HG03045 (cell line): ENCODE measurements around the gene RPS2.
"Not testable (repeated sequence)": the region's sequence is repeated elsewhere in the genome, so short reads cannot be mapped to it uniquely, and the experiment has no call there.

ENCODE experiments used
- ATAC-seq: cut with Tn5 transposase; IDR thresholded peaks from one replicate; pipeline ENCODE4 v1.9.1; 2021; ENCODE audit warnings: mild to moderate bottlenecking, moderate library complexity; ENCODE audit not compliant: unreplicated experiment

Gene RPS2

DNA sequence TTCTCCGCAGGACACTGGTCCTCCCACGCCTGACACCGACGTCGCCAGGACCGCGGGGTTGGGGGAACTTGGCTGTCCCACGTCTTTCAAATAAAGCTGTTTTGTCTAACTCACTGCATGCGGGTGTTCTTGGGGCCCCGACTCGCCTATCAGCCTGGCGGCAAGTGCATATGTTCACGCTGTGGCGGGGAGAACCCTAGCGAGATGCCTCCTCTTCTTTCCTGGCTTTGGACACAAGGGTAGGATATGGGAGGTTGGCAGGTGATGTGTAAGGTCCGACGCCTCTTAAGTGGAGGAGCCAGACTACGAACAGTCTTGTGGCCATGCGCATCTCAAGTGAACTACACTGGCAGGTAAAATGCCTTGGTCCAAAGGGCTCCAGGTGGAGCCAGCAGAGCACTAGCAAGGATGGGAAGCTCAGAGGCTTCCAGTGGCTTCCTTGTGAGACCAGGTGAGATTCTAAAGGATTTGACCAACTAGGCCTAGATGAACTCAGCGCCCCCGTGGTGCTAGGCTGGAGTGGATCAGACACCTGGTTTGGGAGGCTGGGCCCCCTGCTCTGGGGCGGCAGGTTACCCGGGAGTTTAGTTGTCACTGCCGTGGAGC lies 873 bp upstream of the RPS2 start:
- ATAC-seq = no peak

DNA sequence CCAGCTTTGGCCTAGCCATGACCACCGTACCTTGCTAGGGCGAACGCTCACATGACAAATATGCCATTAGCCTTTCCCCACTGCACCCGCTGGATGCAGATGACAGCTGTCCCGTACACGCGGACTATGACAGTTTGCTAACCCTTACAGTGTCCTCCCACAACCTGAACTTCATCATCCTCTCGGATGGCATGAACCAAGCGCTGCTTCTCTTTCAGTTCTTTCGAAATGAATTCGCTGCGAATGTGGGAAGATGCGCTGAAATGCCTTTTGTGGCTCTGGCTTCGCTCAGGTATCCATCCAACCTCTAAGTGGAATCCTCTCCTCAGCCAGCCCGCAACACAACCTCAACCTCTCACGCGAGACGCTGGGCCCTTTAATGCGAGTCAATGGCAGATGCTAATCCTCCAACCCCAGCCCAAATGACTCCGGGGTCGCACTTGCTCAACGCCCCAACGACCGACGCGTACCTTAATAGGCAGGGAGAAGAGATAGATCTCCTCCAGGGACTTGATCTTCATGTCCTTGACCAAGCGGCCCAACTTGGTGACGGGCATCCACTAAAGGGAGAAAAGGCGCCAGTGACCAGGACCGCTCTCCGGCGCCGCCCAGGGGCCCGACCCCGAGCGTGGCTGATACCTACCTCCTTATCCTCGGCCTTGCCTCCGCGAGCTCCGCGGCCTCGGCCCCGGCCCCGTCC lies 670 bp downstream of the RPS2 start:
- ATAC-seq = peak; percentile 5

- not testable (repeated sequence) for ATAC-seq
Measured at GRCh38 chr16:1962161-1963153, 2.2 kb downstream of the RPS2 start.

DNA sequence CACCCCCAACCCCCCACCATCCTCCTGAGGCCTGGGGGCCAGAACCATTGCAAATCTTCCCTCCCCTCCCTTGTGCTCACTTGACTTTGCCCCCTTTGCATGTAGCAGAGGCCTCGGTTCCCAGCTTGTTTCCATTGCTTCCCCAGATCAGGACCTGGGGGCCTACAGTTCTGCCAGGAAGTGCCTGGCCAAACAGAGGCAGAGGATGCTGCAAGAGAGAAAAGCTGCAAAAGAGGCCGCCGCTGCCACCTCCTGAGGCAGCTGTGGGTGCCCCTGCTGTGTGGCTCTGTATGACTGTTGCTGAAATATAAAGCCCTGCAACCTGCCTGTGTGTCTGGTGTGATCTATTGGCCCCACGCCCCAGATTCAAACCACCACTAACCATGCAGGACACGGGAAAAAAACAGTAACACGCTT lies 3.0 kb downstream of the RPS2 start:
- ATAC-seq = no peak

GRCh38 chr16:1960665-1961630 lies 3.7 kb downstream of the RPS2 start:
- no peak for ATAC-seq

DNA sequence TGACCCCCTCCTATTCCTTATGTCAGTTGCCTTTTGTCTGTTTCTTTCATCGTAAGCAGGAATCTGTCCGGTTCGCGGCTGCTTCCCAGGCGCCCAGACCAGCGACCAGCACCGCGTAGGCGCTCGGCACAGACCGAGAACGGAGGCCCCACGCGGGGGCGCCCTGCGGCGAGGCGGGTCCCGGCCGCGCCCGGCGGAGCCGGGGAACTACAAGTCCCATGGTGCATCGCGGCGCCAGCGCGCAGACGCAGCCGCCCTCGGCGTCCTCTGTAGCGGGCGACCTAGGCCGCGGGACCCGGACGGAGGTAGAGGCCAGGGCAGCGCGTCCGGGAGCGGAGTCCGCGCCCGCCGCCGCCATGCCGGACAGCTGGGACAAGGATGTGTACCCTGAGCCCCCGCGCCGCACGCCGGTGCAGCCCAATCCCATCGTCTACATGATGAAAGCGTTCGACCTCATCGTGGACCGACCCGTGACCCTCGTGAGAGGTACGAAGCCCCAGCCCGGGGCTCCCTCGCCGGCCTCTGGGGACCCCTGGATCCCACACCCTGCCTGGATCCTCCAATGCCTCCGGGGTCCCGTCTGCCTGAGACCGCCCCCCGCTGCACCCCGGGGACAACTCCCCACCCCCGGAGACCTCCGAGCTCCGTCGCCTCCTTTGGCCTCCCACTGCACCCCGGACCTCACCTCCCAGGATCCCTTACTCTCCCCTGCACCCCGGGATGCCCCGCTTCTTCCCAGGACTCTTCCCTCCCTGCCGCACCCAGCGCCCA lies 5.2 kb downstream of the RPS2 start, which contains the start of gene NDUFB10:
NDUFB10 (plus strand) TSS at position 270 of the 771 bp plus-strand sequence; CDS start at position 357, 87 bp downstream.
- peak; percentile 71 for ATAC-seq

- no peak for ATAC-seq
Measured at GRCh38 chr16:1958715-1959268, 5.8 kb downstream of the RPS2 start.

- ATAC-seq = not testable (repeated sequence)
Measured at GRCh38 chr16:1958143-1958491, 6.5 kb downstream of the RPS2 start.

DNA sequence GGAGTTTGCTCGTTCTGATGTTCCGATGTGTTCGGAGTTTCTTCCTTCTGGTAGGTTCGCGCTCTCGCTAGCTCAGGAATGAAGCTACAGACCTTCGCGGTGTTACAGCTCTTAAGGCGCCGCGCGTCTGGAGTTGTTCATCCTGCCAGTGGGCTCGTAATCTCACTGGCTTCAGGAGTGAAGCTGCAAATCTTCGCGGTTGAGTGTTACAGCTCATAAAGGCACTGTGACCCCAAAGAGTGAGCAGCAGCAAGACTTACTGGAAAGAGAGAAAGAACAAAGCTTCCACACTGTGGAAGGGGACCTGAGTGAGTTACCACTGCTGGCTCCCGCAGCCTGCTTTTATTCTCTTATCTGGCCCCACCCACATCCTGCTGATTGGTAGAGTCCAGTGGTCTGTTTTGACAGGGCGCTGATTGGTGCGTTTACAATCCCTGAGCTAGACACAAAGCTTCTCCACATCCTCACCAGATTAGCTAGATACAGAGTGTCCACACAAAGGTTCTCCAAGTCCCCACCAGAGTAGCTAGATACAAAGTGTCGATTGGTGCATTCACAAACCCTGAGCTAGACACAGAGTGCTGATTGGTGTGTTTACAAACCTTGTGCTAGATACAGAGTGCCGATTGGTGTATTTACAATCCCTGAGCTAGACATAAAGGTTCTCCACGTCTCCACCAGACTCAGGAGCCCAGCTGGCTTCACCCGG lies 7.0 kb downstream of the RPS2 start:
- not testable (repeated sequence) for ATAC-seq

DNA sequence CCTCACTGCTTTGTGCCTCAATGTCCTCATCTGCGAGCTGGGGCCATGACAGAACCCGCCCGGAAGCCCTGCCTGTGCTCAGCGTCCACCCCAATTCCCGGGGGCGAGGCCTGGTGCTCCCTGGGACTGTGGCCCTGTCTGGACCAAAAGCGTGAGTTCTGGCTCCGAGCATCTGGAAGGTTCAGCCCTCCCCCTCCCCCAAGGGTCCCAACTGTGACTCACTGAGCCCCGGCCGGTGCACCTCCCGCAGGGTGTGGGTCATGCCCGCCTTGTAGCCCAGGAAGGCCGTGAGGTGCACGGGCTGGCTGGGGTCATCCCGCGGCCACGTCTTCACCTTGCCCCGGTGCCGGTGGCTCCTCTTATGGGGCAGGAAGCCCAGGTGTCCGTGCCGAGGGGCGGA lies 10.9 kb downstream of the RPS2 start:
- ATAC-seq = no peak

DNA sequence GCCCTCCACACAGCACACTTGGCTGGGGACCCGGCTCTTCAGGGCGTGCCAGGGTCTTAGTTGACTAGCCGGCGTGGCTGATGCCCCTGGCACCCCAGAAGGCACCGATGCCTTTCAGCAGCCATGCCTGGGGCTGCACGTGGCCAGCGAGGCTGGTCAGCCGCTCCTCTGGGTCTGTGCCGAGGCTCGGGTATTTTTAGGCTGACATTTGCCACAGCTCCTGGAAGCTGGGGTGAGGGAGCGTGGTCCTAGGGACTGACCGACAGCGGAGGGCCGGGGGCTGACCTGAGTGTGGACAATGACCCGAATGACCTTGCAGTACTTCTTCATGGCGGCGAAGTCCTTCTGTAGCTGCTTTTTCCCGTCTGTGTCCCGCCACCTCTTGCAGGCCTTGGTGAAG lies 14.1 kb downstream of the RPS2 start:
- ATAC-seq = no peak

DNA sequence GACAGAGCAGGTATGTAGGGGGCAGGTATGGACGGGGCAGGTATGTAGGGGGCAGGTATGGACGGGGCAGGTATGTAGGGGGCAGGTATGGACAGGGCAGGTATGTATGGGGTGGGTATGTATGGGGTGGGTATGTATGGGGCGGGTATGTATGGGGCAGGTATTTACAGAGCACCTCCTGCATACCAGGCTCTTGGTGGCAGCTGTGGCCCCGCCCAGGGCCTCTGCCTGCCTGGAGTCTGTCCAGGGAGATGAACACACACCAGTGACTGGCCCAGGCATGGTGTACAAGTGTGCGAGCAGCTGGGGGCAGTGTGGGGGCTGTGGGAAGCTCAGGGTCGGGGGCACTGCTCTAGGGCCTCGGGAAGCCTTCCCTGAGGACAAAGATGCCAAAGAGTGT lies 14.6 kb downstream of the RPS2 start:
- ATAC-seq = no peak

GRCh38 chr16:1949507-1949906 lies 15.1 kb downstream of the RPS2 start:
- no peak for ATAC-seq

DNA sequence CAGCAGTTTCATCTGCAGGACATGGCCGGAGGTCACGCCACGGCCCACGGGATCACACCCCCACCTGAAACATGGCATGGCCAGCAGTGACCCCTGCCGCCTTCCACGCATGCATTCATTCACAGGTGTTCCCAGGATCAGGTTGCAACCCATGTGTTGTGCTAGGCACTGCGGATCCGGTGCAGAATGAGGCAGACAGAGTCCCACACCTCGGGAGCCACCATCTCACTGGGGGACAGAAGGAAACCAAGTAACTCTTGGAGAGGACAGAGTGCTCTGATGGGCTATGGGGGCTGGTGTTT lies 17.3 kb downstream of the RPS2 start:
- ATAC-seq = no peak

GRCh38 chr16:1946495-1947368 lies 17.9 kb downstream of the RPS2 start:
- ATAC-seq = no peak

GRCh38 chr16:1945559-1946391 lies 18.9 kb downstream of the RPS2 start:
- ATAC-seq = no peak

DNA sequence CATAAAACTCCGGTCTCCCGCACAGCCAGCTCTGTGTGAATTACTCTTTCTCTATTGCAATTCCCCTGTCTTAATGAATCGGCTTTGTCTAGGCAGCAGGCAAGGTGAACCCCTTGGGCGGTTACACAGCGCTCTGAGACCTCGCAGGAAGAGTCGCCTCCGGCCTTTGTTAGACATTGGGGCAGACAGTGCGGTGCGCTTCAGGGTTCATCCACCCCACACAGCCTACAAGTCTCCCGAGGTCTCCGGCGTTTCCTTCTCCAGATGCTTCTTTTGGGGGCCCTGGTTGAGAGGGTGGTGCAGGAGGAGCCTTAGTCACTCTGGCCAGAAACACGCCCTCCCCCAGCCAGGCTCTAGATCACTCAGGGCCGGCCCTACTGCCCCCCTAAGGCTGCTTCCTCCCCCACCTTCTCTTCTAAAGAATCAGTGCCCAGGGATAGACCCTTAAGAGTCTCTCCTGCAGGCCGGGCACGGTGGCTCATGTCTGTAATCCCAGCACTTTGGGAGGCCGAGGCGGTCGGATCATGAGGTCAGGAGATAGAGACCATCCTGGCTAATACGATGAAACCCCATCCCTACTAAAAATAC lies 19.9 kb downstream of the RPS2 start:
- ATAC-seq = no peak
